ENCODE data around the gene PHTF1.
"Not testable (repeated sequence)": the region's sequence is repeated elsewhere in the genome, so short reads cannot be mapped to it uniquely, and the experiment has no call there.

Gene PHTF1

DNA sequence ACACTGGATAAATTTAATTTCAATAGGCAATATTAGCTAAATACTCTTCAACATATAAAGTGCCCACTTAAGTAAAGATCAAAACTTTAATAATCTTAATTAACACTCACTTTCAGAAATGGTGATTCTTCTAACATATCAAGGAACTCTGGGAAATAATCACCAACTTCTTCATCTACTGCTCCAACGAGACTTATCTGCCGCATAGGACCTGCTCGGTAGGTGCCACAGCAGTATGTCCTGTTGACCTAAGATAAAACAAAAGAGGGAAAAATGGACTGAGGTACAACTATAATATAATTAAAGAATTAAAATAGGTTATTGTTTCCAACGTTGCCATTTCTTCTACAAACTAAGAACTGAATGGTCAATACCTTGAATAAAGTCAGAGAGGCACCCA lies 18.3 kb upstream of the PHTF1 start:
- DNase-seq, result no peak

DNA sequence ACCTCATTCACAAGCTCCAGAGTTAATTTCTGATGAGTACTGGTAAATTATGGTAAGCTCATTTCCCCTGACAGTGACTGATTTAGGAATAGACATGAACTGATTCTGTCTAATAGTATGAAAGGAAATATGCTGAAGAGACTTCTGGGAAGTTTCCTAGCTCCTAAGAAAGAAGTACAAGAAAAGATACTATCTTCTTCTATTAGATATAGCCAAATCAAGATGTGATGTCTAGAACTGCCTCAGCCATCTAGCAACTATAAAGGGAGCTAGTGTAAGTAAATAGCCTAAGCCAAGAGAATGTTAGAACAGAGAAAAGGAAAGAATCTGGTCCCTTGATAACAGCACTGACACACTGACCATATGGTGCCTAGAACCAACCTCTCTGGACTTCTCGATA lies 10.7 kb upstream of the PHTF1 start:
- DNase-seq, result no peak

DNA sequence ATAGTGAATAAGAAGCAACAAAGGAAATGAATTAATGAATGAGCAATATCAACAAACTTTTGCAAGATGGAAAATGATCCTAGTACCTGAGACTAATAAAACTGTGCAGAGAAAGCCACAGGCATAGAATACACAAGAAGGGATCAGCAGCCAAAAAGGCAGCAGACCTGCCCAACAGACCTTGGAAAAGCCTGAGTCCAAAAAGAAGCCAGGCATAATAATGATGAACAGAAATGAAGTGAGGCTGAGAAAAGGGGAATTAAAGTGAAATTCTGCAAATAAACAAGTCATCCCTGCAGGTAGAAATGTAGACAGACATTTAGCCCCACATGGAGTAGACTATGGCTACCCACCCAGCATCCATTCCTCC lies 10.3 kb upstream of the PHTF1 start:
- no peak for DNase-seq

DNA sequence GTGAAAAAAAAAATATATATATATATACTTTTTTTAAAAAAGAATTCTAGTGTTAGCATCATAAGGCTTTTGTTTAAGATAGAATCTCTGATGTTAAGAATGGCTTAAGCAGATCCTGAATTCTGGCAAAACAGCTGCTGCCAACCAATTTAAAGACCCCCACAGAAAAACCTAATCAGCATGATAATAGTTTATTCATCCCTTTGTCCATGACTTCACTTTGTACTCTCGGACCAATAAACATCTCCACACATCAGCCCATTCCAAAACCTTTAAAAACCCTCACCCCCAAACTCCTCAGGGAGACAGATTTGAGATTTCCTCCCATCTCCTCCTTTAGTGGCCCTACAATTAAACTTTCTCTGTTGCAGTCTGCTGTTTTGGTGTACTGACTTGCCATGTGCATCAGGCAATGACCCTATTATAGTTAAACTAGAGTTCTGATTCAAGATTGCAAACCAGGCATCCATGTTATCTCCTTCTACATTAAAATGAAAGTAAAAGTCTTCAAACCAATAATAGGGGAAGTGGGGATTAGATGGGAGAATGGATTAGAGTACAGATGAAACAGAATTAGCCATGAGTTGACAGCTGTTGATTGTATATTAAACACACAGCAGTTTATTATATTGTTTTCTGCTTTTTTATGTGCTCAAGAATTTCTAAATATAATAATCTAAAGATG lies 9.8 kb upstream of the PHTF1 start:
- DNase-seq, result peak; percentile 11

DNA sequence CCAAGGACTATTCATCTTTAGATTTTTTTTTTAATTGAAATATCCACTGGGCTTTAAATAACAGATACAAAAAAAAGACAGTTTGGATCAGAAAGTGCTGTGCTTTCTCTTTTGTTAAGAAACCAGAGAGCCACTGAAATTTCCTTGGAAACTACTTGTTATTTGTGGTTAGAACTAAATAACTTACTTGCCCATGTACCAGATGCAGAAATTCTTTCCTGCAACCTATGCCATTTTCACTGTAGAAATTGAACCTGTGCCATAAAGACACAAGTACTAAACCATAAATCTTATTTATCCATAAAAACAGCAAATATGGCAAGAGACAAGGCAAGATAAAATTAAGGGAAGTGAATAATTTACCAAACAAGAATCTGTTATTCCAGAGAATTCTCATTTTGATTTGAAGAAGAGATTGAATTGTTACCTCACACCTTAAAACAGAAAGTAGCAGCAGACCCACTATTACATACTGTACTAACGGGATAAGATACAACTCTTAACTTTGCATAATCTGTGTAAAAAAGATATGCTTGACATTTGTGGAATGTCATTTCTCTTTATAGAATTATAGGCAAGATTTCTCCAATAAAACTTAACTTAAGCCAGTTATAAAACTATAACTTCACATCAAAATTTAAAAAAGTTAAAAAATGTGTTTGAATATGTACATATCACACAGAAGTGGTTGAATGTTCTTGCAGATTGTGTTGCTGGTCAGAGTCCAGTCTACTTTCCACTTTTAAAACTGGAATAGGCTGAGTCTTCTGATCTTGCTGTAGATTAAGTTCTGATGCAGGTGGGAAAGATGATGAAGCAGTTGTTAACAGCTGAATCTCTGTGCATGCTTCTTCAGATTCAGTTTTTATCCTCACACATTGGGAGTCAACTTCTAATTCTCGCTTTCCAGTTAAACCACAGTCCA lies 6.3 kb upstream of the PHTF1 start:
- no peak for DNase-seq

DNA sequence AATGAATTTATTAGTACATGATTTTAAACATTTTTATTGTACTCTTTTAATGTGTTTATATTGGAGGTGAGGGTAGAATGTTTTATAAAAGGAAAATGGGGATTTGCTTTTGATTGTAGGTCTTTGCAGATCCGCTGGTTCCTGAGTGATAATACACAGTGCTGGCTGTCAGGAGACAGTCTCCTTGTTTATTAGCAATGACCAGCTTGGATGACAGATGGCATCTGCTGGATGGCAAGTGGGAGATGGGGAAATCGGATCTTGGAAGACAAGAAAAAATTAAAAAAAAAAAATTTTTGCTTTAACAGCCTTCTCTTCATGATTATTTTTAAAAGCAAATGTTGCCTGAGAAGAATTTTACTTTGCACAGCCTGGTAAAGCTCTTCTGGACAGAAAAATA lies 4.4 kb upstream of the PHTF1 start:
- no peak for DNase-seq

DNA sequence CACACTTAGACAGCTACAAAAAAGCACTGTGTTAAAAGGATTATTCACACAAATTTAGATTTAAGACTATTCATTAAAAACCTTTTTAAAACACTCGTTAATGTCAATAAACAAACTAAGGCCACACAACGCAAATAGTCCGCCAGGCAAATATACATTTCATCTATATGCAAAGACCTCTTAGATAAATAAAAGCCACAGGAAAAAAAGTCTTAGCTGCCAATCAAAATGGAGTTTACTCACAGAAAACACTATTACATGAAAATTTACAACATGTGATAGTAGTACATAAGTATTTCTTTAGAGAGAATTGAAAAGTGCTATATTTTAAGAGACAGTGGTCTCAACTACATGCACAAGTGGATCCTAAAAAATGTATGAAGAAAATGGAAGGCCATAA lies 2.7 kb upstream of the PHTF1 start:
- no peak for DNase-seq

DNA sequence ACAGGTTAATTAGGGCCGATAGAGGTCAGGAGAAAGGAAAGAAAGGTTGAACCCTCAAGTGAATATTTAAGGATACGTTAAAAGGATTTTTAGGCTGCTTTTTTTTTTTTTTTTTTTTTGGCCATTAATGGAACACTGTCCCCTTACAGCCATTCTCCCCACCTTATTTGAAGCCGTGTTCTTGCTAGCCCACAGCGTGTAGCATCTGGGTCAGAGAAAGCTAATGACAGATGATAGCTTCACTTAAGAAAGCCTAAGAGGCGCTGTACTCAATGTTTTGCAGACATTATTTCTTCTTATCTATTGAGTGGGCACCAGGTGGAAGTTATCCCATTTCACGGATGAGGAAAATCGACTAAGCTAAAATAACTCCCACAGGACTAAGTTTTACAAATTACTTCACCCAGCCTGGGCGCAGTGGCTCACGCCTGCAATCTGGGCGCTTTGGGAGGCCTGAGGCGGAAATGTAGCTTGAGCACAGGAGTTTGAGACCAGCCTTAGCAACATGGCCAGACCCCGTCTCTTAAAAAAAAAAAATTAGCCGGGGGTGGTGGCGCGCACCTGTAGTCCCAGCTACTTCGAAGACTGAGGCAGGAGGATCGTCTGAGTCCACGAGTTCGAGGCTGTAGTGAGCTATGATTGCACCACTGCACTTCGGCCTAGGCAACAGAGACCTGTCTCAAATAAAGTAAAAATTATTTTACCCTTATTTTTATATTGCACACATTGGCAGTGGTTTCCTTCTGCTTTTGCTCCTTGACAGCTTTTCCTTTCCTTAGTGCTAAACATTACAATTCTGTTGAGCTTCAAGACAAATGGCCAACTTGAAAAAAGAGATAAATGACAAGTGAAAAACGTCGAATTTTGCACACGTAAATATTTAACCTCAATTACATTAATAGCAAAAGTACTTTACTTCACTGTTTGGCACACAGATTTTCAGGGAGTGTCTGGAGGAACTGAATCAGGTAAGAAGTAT lies 1.1 kb upstream of the PHTF1 start:
- DNase-seq, result no peak

DNA sequence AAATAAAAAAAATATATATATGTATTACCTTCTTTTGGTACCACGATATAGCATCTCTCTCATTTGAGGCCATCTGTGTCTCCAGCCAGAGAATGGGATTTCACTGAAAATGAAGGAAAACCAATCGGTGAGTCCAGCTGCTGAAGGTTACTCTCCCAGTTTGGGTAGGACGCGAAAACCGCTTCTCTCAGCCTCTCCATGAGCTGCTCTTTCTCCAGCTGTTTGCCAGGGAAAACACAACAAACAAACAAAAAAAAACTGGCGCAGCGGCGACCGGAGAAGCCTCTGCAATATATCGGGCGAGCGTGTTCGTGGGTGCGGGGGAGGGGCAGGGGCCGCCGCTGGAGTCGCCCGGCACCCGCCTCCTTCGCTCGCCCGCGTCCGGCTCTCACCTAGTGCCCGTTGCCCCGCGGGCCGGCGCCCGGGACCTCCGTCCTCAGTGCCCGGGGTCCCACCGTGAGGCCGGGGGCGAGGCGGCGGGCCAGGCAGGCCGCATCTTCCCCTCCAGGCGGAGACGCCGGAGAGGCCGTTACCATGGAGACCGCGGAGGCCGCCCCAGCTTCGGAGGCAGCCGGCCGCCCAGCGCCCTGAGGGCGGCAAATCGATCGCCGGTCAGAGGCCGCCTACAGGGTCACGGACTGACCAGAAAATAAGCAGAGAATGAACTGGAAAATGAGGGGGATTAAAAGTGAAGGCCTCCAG lies 504 bp downstream of the PHTF1 start:
- DNase-seq, result peak; percentile 42

DNA sequence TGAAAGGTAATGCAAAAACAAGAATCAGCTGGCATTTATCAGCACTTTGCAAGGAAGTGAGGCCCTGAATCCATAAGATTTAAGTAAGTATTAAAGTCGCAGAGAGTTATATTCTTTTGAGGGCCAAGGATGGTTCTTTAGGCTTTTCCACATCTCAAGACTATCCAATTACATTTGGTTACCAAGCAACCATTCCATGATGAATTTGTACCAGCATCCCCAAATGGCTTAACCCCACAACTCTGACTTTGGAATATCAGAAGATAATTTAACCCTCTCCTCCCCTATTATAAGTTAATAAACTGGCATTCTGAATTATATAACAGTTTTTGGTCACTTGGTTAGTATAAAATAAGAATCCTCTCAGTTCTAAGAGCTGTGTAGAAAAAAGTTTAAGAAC lies 2.8 kb downstream of the PHTF1 start:
- DNase-seq, result no peak

DNA sequence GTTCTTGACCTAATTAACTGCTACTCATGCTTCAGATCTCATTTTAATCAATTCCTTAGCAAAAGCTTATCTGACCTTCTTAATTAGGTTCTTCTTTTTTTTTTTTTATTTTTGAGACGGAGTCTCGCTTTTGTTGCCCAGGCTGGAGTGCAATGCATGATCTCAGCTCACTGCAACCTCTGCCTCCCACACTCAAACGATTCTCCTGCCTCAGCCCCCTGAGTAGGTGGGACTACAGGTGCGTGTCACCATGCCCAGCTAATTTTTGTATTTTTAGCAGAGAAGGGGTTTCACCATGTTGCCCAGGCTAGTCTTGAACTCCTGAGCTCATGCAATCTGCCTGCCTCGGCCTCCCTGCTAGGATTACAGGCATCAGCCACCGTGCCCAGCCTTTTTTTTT lies 6.0 kb downstream of the PHTF1 start:
- DNase-seq, result not testable (repeated sequence)

DNA sequence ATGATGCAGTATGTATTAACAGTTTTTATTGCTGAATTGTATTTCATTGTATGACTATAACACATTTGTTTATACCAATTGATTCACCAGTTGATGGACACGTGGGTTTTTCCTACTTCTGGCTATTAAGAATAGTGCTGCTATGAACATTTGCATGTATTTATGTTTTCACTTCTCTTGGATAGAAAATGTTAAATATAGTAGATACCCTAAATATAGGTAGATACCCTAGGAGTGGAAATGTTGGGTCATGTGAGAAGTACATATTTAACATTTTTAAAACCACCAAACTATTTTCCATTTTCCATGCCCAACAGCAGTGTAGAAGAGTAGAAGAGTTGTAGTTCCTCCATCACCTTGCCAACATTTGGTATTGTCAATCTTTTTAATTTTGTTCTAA lies 7.8 kb downstream of the PHTF1 start:
- DNase-seq, result no peak

DNA sequence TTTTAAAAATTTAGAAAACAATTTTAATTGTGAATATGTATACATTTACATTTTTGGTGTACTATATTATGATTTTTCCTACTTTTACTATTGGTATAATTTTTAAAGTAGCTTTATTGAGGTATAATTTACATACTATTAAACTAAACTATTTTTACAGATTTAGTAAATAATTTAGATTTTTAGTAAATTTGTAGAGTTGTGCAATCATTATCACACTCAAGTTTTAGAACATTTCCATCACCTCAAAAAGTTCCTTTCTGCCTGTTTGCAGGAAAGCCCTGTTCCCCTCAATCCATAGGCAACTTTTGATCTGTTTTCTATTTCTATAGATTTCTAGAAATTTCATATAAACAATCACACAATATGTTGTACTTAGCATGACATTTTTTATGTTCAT lies 8.2 kb downstream of the PHTF1 start:
- DNase-seq, result no peak

DNA sequence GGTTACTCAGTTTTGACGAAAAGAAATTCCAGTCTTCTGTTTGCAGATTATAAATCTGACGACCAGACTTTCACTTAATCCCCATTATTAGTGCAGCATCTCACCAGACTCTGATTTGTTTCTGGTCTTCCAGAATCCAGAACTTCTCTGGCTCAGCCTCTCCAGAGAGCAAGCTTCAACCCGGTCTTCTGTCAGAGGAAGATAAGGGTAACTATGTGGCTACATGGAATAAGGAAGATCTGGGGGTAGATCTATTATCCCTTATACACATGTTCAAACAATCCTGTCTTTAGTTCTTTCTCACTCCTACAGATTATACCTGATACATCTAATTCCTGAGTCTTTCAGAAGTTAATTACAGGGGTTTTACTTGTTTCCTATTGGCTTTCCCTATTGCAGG lies 9.9 kb downstream of the PHTF1 start:
- no peak for DNase-seq

DNA sequence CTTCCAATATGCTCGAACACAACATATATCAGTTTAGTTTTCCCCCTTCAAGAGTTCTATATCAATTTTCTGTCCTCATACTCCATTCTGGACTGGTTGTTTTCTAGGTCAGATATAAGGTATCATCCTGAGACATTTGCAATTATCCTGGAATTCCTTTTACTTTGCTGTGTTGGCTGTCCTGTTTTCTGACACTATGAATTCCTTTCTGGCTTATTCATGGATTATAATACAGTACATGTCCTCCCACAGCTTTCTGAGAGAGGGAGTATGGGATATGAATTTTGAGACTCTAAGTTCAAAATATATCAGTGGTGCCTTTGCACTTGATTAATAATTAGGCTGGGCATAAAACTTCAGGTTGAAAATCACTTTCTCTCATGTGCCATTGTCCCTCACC lies 11.9 kb downstream of the PHTF1 start:
- no peak for DNase-seq

DNA sequence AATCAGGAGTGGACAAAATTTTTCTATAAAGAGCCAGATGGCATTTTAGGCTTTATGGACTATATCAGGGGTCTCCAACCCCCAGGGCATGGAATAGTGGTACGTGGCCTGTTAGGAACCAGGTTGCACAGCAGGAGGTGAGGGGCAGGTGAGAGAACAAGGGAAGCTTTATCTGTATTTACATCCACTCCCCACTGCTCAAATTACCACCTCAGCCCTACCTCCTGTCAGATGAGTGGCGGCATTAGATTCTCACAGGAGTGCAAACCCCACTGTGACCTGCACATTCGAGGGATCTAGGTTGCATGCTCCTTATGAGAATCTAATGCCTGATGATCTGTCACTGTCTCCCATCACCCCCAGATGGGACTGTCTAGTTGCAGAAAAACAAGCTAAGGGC lies 13.9 kb downstream of the PHTF1 start:
- no peak for DNase-seq

DNA sequence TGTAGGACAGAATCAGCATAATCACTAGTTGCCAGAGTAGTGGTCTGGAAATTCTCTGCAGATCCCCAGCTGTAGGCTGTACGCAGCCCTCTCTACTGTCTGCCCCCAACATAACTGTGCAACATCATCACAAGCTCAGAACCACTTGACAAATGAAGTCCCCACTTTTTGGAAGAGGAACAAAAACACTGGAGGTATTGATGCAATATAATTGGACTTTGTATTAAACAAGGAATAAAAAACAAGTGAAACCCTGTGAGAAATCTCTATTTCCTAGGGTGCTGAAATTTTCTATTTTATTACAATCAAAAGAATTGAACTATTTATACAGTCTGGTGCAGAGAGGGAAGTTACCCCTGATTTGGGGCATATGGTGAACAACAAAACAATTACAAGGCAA lies 15.2 kb downstream of the PHTF1 start:
- no peak for DNase-seq

DNA sequence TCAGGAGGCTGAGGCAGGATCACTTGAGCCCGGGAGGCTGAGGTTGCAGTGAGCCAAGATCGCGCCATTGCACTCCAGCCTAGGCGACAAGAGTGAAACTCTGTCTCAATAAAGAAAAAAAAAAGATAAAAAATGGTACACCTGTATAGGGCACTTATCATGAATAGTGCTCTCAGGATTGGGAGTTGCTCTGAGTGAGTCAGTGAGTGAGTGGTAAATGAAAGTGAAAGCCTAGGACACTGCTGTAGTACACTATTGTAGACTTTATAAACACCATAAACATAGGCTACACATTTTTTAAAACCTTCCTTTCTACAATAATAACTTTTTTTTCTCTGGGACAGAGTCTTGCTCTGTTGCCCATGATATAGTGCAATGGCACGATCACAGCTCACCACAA lies 16.8 kb downstream of the PHTF1 start:
- no peak for DNase-seq

DNA sequence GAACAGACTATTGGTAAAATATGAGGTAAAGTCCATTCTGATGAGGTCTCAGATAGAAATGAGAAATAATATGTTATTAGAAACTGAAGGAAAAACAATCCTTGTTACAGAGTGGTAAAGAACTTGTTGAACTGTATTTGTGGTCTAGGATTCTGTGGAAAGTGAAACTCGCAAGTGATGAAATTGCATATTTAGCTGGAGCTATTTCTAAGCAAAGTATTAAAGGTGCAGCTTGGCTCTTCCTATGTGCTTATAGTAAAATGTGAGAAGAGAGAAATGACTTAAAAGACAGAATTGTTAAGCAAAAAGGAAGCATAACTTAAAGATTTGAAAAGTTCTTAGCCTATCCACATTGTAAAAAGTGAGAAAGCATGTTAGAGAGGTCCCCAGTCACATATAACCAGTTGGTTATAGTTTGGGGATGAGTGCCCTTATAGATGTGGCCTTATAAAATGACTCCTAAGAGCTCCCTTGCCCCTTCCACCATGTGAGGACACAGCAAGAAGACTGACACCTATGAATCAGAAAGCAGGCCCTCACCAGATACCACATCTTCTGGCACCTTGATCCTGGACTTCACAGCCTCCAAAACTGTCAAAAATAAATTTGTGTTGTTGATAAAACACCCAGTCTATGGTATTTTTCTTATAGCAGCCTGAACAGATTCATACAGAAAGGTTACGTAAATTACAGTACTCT lies 24.8 kb downstream of the PHTF1 start:
- DNase-seq, result no peak

DNA sequence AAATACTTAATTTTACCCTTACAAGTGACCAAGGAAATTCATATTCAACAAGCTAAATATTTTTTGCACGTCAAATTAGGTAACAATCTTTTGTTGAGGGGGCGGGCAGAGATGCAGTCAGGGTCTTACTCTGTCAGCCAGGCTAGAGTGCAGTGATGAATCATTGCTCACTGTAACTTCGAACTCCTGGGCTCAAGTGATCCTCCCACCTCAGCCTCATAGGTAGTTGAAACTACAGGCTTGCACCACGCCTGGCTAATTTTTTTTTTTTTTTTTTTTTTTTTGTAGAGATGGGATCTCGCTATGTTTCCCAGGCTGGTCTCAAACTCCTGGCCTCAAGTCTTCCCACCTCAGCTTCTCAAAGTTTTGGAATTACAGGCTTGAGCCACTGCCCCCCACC lies 26.5 kb downstream of the PHTF1 start:
- no peak for DNase-seq

DNA sequence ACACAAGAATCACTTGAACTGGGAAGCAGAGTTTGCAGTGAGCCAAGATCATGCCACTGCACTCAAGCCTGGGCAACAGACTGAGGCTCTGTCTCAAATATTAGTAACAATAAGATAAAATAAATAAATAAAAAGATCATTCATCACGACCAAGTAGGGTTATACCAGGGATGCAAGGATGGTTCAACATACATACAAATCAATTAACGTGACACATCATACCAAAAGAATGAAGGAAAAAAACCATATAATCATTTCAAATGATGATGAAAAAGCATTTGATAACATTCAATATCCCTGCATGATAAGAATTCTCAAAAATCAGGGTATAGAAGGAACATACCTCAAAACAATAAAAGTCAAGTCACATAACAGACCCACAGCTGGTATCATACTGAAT lies 38.3 kb downstream of the PHTF1 start:
- no peak for DNase-seq

DNA sequence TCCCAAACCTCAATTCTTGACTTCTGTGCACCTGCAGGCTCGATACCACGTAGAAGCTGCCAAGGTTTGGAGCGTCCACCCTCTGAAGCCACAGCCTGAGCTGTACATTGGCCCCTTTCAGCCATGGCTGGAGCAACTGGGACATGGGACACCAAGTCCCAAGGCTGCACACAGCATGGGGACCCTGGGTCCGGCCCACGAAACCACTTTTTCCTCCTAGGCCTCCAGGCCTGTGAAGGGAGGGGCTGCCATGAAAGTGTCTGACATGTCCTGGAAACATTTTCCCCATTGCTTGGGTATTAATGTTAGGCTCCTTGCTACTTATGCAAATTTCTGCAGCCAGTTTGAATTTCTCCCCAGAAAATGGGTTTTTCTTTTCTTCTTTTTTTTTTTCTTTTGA lies 40.7 kb downstream of the PHTF1 start:
- not testable (repeated sequence) for DNase-seq

Data from GF-D8 (cell line).